Retina (tissue), 1 donor: ENCODE results near the gene LAMA3.

Experiments used
- DNase-seq: peaks from one replicate; pipeline ENCODE4 v3.0.0-alpha.2; 2016

The LAMA3 gene

DNA sequence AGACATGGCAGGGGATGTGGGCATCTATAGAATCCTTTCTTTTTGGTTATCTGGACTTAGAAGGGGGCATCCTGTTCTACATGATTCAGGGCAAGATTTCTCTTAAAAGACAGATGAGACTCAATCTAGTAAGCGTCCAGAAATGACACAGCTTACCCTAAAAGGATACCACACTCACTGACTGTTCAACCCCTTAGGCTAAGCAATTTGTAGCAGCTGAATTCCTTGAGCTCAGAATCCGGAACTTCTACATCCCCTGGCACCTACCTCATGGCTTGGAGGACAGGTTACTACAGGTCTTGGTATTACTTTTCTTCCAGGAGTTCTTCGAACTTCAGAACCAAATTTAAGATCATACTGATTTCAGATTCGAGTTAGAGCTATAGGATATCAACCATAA is 138.4 kb downstream of the LAMA3 start:
- no peak for DNase-seq

GRCh38 chr18:23828426-23828825 is 139.2 kb downstream of the LAMA3 start:
- DNase-seq: no peak

DNA sequence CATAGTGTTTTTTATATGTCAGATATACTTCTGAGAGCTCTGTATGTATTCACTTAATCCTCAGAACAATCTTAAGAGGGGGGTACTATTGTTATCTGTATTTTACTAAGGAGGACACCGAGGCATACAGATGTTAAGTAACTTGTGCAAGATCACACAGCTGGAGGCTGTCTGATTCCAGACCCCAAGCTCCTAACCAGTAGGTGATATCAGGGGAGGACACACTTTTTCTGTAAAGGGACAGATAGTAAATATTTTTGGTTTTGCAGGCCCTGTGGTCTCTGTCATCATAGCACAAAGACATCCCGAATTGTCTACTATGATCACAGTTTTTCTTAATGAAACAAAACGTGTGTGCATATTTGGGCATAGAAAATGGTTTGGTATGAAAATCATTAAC is 143.7 kb downstream of the LAMA3 start:
- no peak for DNase-seq

- DNase-seq: no peak
Observed at GRCh38 chr18:23833714-23834113, 144.5 kb downstream of the LAMA3 start.

- DNase-seq: no peak
Observed at GRCh38 chr18:23835091-23835490, 145.8 kb downstream of the LAMA3 start.

DNA sequence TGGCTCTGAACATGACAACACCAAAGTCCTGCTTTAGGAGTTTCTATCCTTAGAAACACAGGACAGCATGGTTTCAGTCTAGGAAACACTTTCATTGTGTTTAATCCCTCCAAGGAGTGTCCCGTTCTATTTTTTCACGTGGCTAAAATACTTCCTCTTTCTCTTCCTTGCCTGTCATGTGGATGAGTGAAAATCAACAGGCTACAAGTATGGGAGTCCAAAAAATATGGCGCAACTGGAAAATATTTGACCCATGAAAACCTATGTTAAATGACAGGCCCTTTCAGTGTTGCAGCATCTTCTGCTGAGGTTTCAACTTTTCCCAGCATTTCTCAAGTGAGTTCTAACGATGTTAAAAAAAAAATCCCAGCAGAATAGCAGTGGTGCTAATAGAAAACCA is 146.3 kb downstream of the LAMA3 start:
- no peak for DNase-seq

DNA sequence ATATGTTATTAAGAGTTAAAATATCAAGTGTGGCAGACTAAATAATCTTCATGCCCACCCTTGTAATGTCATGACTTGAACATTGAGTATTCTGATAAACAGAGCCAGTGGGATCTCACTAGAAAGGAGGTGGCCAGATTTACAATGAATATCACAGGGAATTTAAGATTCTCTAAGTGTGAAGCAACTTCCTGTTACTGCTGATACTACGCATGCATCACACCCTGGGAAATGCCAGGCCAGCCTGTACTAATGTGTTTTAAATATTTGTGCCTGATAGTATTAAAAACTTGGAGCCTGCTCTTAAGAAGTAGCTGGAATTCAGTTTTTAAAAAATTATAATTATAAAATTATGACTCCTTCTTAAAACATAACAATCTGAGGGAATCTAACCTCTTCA is 148.3 kb downstream of the LAMA3 start:
- DNase-seq: no peak

DNA sequence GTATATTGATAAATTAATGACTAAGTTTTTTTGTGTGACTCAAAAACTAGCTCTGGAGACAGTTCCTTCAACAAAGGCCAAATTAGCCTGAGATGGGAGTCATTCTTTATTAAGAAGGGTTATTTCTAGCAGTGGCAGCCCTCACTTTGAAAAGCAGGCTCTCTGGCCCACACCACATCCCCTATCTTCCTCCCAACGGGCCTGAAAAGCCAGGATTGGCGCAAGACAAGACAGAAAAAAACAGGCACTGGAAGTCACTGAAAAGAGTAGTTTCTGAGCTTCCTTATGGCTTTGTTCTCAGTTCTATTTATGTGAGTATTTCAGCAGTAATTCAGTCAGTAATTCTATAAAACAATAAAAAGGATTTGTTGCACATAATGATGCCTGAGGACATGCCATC is 149.0 kb downstream of the LAMA3 start:
- DNase-seq: no peak

- no peak for DNase-seq
Observed at GRCh38 chr18:23838801-23839366, 149.6 kb downstream of the LAMA3 start.

GRCh38 chr18:23842305-23842704 is 153.1 kb downstream of the LAMA3 start:
- DNase-seq: no peak

DNA sequence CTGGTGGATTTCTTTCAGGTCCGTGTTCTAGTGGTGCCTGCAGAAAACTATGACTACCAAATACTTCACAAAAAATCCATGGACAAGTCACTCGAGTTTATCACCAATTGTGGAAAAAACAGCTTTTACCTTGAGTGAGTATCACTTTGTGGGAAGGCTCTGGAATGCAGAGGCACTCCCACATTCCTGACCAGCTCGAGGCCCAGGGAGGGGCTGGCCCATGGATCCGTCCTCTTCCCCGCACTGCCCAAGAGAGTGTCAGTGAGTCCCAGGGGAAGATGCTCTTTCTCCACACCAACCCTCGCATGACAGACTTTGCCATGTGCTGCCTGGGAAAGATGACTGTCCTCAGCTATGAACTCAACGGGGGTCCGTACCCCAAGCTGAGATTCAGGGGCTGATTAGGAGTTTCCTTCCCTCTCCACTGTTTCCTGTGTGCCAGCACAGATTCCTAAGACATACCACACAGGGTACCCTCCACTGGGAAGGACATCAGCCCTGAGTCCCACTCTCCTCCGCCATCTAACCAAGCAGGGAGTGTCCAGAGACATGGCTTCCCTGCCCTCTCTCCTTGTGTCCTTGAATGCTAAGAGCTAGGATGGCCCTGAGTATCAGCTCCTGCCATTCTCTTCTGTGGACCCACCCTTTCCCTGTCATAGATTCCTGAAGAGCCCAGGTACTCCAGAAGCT is 155.9 kb downstream of the LAMA3 start:
- no peak for DNase-seq

GRCh38 chr18:23845988-23846630 is 156.9 kb downstream of the LAMA3 start:
- DNase-seq: no peak

DNA sequence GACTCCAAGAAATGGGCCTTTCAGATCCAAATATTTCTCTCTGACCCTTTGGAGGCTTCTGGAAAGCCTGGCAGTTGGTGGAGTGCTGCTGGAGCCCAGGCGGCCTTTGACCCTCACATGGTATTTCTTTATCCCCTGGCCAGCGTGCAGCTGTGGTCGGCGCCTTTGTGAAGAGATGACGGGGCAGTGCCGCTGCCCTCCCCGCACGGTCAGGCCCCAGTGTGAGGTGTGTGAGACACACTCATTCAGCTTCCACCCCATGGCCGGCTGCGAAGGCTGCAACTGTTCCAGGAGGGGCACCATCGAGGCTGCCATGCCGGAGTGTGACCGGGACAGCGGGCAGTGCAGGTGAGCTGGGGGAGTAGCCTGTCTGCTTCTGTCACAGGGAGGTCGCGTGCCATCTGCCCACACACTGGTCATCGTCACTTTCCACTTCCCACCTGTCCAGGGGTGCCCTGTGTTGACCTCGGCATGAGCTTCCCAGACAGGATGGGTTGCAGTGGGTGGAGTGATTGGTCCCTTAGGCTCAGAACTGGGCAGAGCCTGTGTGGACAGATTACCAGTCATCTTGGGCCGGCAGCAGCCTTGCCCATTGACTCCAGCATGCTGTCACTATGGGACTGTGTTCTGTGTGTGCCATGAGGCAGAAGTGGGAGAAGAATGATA is 158.2 kb downstream of the LAMA3 start:
- DNase-seq: no peak

- no peak for DNase-seq
Observed at GRCh38 chr18:23849141-23849540, 159.9 kb downstream of the LAMA3 start.

DNA sequence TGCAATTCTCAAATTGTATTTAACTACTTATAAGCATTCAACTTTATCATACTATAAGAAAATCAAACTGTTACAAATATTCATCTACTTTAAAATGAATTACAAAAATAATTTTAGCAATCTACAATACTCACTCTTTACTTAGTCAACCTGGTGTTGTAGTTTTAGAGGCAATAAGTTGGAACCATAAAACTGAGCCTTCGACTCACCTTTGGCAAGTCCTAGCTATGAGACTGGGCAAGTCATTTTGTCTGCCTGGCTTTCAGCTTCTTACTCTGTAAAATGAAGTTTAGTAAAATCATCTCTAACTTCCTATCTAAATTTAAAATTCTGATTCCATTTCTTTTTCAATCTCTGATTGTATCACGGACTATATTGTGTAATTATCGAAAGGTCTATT is 161.0 kb downstream of the LAMA3 start:
- no peak for DNase-seq

- DNase-seq: no peak
Observed at GRCh38 chr18:23851470-23852002, 162.3 kb downstream of the LAMA3 start.

DNA sequence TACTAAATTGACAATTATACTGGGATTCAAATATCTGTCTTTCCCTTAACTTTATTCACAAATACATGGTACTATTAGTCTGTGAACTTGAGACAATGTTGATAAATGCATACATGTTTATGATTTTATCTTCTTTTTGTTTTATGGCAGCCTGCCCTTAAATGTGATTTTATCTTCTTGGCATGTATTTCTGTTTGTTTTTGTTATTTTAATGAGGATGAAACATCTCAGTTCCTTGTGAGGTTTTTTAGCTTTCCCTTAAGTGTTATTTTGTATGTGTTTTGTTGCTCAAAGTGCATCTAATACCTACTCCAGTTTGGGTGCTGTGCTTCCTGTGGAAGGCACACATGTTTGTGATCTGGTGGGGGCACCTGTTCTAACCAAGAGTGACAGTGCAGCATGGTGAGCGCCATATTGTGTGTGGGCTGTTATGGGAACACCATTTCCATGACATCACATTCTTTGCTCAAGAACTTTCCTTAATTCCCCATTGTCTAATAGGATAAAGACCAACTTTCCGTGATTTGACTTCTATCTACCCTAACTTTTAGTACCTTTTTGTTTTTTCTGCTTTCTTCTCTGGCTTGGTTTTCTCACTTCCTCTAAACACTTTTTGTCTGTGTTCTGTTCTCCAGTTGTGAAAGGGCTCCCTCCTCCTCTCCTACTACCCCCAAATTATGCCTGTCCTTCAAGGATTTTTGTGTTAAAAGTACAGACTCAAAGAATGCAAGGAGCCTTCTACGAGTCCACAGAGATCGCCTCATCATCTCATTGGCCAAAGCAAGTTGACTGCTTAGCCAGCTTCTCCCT is 163.2 kb downstream of the LAMA3 start:
- DNase-seq: no peak

- no peak for DNase-seq
Observed at GRCh38 chr18:23853448-23854195, 164.4 kb downstream of the LAMA3 start.

GRCh38 chr18:23855721-23856120 is 166.5 kb downstream of the LAMA3 start:
- DNase-seq: no peak

GRCh38 chr18:23856466-23857163 is 167.4 kb downstream of the LAMA3 start:
- DNase-seq: no peak

DNA sequence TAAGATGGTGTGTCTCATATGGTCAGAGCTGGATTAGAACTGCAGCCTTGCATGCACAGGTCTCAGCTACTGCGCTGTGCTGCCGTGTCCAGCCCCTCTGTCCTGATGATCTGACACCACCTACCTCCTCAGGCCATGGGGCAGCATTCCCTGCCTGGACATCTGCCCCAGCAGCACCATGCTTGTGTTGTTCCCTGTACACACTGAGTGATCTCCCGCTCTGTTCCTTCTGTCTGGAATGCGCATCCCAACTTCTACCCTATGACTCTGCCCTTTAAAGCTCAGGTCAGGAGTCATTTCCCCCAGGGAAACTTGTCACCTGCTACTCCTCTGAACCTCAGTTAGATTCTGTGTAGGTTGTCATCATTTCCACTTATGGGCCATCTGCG is 167.9 kb downstream of the LAMA3 start:
- DNase-seq: no peak
